Measurements from ENCODE around the gene CENPV.

- TF ChIP-seq CTCF (conservative IDR thresholded peaks at IDR 0.05) = no peak
- TF ChIP-seq ZFX (IDR thresholded peaks at IDR 0.05) = no peak
These were observed 27.3 kb downstream of the CENPV start for GRCh38 chr17:16325964-16326363.

Measured in C4-2B (cell line).